ENCODE data around the gene TBC1D4.

DNA sequence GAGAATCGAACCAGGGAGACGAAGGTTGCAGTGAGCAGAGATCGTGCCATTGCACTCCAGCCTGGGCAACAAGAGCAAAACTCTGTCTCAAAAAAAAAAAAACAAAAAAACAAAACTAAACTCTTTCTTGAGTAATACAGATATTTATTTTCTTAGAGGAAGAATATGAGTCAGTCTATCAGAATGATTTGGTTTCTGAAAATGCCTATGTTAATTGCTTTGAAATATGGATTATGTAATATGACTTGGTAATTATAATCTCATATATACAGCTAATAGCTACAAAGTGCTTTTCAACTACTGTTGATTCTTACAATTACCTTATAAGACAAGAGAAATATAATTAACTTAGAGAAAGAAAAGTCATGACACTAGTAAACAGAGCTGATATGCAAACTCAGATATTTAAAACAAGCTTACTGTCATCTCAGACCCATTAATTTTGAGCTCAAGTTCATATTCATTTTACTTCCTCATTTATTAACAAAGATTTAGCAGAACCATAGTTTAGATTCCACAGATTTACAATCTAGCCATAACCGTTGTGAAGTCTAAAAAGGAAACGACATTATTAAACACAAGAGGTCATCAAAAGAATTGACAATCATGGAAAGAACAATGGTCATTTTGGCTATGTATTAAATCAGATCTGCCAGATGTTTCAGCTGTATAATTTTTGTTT is 88.0 kb downstream of the TBC1D4 start:
- TF ChIP-seq, protein P1, sequence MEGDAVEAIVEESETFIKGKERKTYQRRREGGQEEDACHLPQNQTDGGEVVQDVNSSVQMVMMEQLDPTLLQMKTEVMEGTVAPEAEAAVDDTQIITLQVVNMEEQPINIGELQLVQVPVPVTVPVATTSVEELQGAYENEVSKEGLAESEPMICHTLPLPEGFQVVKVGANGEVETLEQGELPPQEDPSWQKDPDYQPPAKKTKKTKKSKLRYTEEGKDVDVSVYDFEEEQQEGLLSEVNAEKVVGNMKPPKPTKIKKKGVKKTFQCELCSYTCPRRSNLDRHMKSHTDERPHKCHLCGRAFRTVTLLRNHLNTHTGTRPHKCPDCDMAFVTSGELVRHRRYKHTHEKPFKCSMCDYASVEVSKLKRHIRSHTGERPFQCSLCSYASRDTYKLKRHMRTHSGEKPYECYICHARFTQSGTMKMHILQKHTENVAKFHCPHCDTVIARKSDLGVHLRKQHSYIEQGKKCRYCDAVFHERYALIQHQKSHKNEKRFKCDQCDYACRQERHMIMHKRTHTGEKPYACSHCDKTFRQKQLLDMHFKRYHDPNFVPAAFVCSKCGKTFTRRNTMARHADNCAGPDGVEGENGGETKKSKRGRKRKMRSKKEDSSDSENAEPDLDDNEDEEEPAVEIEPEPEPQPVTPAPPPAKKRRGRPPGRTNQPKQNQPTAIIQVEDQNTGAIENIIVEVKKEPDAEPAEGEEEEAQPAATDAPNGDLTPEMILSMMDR (conservative IDR thresholded peaks at IDR 0.05 in 1 of 2, IDR thresholded peaks at IDR 0.05 in 1 of 2; ENCODE audit: low read depth in 1 of 2, low read length in 2 of 2), result no peak
- TF ChIP-seq EZH2 (IDR thresholded peaks at IDR 0.05; ENCODE audit: low read length, missing control alignments), result no peak

Data from fibroblast of lung (primary cell).